A673 (cell line): ENCODE data around the gene KCNIP4. TPM values are rescaled to one million over a fixed set of nuclear protein-coding genes. Genes with fewer than 3 reads are reported as not detected.

Experiments
- BruUV-seq: library from RNA; stranded (reverse); fragments of 400-500 nt; replicated peaks from 2 replicates; lab custom pipeline; 2021; lab: Mats Ljungman, UMichigan
- CTCF ChIA-PET: fragments of 300-600 bp; sonication (Branson Sonifier 250); formaldehyde crosslinking; loops from one replicate; lab custom pipeline; 2022; ENCODE audit warnings: antibody characterized with exemption; lab: Charles Lee
- POLR2A ChIA-PET: fragments of 300-600 bp; sonication (Branson Sonifier 250); formaldehyde crosslinking; loops from one replicate; lab custom pipeline; 2022; ENCODE audit warnings: antibody characterized with exemption; ENCODE audit not compliant: low non-redundant PET; lab: Charles Lee
- DNase-seq: peaks from one replicate; pipeline ENCODE4 v3.0.0-alpha.2; 2015; ENCODE audit warnings: low spot score
- H3K27ac ChIP-seq: fragments of 200-600 bp; sonication (generic); 2 replicates; pipeline ENCODE4 v1.5.1; 2016; ENCODE audit warnings: mixed run types, low read depth, mild to moderate bottlenecking, mixed read lengths, antibody characterized with exemption, low read length; ENCODE audit not compliant: poor library complexity, severe bottlenecking
- H3K27me3 ChIP-seq: fragments of 200-600 bp; sonication (generic); replicated peaks from 2 replicates; pipeline ENCODE4 v1.6.1; 2017; ENCODE audit warnings: mixed run types, low read depth, mild to moderate bottlenecking, mixed read lengths, antibody characterized with exemption, low read length; ENCODE audit not compliant: insufficient read depth, poor library complexity
- H3K36me3 ChIP-seq: fragments of 200-600 bp; sonication (generic); 2 replicates; pipeline ENCODE4 v1.6.1; 2016; ENCODE audit warnings: mixed run types, mild to moderate bottlenecking, mixed read lengths, antibody characterized with exemption, low read length; ENCODE audit not compliant: insufficient read depth, poor library complexity, severe bottlenecking
- H3K4me1 ChIP-seq: fragments of 200-600 bp; sonication (generic); 2 replicates; pipeline ENCODE4 v1.6.1; 2017; ENCODE audit warnings: mixed run types, mild to moderate bottlenecking, mixed read lengths, antibody characterized with exemption, low read length; ENCODE audit not compliant: insufficient read depth, poor library complexity, severe bottlenecking
- H3K4me3 ChIP-seq: fragments of 200-600 bp; sonication (generic); 2 replicates; pipeline ENCODE4 v1.5.1; 2016; ENCODE audit warnings: low read depth, mixed run types, mild to moderate bottlenecking, mixed read lengths, low read length; ENCODE audit not compliant: poor library complexity, severe bottlenecking
- H3K9me3 ChIP-seq: fragments of 200-600 bp; sonication (generic); 2 replicates; pipeline ENCODE4 v1.6.1; 2016; ENCODE audit warnings: mixed run types, low read depth, mild to moderate bottlenecking, mixed read lengths, antibody characterized with exemption, low read length; ENCODE audit not compliant: poor library complexity, severe bottlenecking
- CTCF ChIP-seq: fragments of 300-800, 200-600 bp; sonication (generic); conservative IDR thresholded peaks from 2 replicates; pipeline ENCODE4 v1.5.1; 2017; ENCODE audit warnings: low read depth, mild to moderate bottlenecking, antibody characterized with exemption, low read length, moderate library complexity, mixed read lengths
- EZH2 ChIP-seq: fragments of 200-600 bp; sonication (generic); IDR thresholded peaks from 2 replicates; pipeline ENCODE4 v1.6.1; 2017; ENCODE audit warnings: borderline replicate concordance, low read depth, mild to moderate bottlenecking, mixed read lengths, antibody characterized with exemption, low read length; ENCODE audit not compliant: poor library complexity, severe bottlenecking
- intact Hi-C: fragments of 100-400 bp; cut with micrococcal nuclease; formaldehyde crosslinking; loops from one replicate; pipeline ENCODE4 v1.10.0; 2022; ENCODE audit not compliant: unreplicated experiment
- total RNA-seq: library from RNA; stranded (reverse); gene quantifications from 2 replicates; pipeline ENCODE4 v1.2.3, GENCODE V29; 2021

Gene KCNIP4
- total RNA-seq, 1 experiment from 2014 or later: not detected

GRCh38 chr4:21645776-21646175, 302.8 kb downstream of the KCNIP4 start:
- no peak overlapping the region for H3K27ac ChIP-seq
- TF ChIP-seq CTCF (no peak), EZH2 (no peak)
- ChIA-PET CTCF (no interaction called here), POLR2A (no interaction called here)
- DNase-seq: no peak
- no TSS peak for BruUV-seq
- H3K4me1 ChIP-seq: no peaks in the 10 kb centered on the region
- H3K36me3 ChIP-seq: no peaks in the 10 kb centered on the region
- H3K4me3 ChIP-seq: no peak overlapping the region
- H3K9me3 ChIP-seq: no peaks in the 10 kb centered on the region
- H3K27me3 ChIP-seq: no peaks in the 10 kb centered on the region
- intact Hi-C loops: no loop called here

- Histone ChIP-seq H3K27ac (no peak overlapping the region), H3K27me3 (no peaks in the 10 kb centered on the region), H3K4me1 (no peaks in the 10 kb centered on the region), H3K9me3 (no peaks in the 10 kb centered on the region), H3K4me3 (no peak overlapping the region), H3K36me3 (no peaks in the 10 kb centered on the region)
- ChIA-PET POLR2A (no interaction called here), CTCF (no interaction called here)
- intact Hi-C loops: no loop called here
- TF ChIP-seq EZH2 (no peak), CTCF (no peak)
- DNase-seq: no peak
- no TSS peak for BruUV-seq
These were observed 306.9 kb downstream of the KCNIP4 start for GRCh38 chr4:21641696-21642095.

GRCh38 chr4:21638171-21638725, 310.3 kb downstream of the KCNIP4 start:
- POLR2A ChIA-PET: no interaction called here
- BruUV-seq: no TSS peak
- no peaks in the 10 kb centered on the region for H3K4me1 ChIP-seq
- H3K27ac ChIP-seq: no peak overlapping the region
- CTCF ChIA-PET: no interaction called here
- TF ChIP-seq CTCF (no peak), EZH2 (no peak)
- intact Hi-C loops: no loop called here
- H3K36me3 ChIP-seq: no peaks in the 10 kb centered on the region
- H3K27me3 ChIP-seq: no peaks in the 10 kb centered on the region
- H3K4me3 ChIP-seq: no peak overlapping the region
- DNase-seq: no peak
- H3K9me3 ChIP-seq: no peaks in the 10 kb centered on the region
